GM21825 (cell line): ENCODE measurements around the gene SLC35G2.
A peak's percentile ranks its signal among the peaks of the same experiment; 100 is the strongest.
"Not testable (repeated sequence)": the region's sequence is repeated elsewhere in the genome, so short reads cannot be mapped to it uniquely, and the experiment has no call there.

Experiments
- ATAC-seq: cut with Tn5 transposase; IDR thresholded peaks from one replicate; pipeline ENCODE4 v1.9.1; 2021; ENCODE audit warnings: mild to moderate bottlenecking, moderate library complexity; ENCODE audit not compliant: unreplicated experiment

The SLC35G2 gene

GRCh38 chr3:136885357-136886213 is 66.7 kb downstream of the SLC35G2 start:
- ATAC-seq = peak; percentile 73

DNA sequence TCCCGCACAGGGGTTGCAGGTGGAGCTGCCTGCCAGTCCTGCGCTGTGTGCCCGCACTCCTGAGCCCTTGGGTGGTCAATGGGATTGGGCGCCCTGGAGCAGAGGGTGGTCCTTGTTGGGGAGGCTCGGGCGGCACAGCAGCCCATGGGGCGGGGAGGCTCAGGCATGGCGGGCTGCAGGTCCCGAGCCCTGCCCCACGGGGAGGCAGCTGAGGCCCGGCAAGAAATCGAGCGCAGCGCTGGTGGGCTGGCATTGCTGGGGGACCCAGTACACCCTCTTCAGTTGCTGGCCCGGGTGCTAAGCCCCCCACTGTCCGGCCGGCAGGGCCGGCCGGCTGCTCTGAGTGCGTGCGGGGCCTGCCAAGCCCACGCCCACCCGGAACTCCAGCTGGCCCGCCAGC is 71.0 kb downstream of the SLC35G2 start:
- ATAC-seq = no peak

- ATAC-seq = no peak
Observed at GRCh38 chr3:136891934-136892855, 73.3 kb downstream of the SLC35G2 start.

DNA sequence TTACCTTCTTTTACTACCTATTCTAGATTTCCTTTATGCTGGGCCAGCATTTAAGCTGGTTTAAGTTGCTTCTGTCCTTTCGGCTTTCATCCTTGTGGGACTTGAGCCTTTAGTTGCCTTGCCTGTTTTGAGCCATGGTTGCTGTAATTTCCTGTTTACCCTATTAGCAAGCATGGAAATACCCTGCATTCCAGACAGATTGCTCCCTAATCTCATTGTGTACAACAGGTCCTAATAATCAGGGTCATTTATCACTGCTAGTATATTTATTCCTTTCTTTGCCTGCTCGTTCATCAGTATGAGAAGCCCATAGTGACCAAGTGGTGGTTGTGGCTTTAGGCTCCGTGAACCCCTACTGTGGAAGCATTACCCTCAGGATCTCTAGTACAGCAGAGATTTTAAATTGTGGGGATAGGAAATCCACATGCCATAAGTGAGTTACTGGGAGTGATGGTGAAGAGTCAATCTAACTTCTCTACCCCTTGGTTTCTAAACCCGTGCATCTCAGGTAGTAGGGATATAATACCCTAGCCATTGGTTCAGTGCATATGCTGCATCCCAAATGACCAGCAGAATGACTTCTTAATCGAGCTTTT is 75.0 kb downstream of the SLC35G2 start:
- ATAC-seq = no peak

- not testable (repeated sequence) for ATAC-seq
Observed at GRCh38 chr3:136897171-136897570, 78.2 kb downstream of the SLC35G2 start.

DNA sequence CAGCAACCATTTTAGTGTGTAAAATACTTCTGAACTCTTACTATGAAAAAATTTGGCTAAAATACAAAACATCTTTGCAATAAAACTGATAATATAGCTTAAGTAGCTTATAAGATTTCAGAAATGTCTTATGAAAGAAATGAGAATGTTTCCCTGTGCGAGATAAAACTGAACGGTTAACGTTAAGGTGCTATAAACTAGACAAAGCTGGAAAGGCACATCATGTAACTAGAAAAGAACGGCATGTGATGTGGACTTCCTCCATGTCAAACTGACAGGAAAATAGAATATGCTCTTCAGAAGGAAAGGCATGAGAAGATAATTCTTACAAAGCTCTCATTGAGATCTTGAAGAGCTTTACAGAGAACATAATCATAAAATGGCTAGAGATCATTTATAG is 79.6 kb downstream of the SLC35G2 start:
- ATAC-seq = no peak

DNA sequence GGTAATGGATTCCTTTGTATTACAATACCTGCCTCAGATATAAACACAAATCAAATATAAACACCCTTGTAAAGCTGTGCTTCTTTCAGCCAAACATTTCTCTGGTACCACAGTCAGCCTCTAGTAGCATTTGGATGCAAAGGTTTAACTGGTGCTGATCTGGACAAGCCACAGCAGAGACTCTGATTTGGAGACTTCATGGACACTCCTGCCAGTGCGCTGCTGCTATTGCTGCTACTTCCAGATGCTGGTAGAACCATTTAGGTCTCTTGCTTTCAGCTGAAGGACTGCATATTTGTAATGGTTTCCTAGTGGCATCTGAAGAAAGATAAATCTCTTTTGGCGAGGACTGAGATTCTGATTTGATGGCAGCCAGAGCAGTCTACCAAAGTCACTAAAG is 80.0 kb downstream of the SLC35G2 start:
- ATAC-seq = no peak

DNA sequence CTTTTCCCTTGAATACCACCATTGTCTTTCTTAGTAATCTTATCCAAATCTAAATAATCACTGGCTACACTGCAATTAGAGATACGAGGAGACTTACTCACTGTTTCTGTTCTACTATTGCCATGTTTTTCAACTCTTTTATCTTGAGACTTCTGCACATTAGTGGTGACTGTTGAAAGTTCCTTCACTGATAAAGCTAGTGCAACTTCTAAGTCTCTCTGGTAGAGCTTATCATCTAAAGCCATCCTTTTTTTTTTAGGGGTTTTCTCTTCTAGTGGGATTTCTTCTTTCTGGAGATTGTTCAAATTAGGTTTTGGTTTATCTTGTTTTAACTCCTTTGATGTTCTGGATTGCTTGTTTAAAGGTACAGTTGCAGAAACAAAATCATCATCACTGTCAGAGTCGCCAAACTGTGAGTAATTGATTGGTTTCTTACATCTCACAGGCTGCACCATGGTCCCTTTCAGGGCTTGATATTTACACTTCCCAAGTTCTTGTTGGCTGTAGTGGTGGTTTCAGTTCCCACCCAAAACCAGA is 80.8 kb downstream of the SLC35G2 start:
- ATAC-seq = no peak

- ATAC-seq = not testable (repeated sequence)
Observed at GRCh38 chr3:136900694-136901093, 81.8 kb downstream of the SLC35G2 start.

- no peak for ATAC-seq
Observed at GRCh38 chr3:136901391-136901790, 82.5 kb downstream of the SLC35G2 start.

DNA sequence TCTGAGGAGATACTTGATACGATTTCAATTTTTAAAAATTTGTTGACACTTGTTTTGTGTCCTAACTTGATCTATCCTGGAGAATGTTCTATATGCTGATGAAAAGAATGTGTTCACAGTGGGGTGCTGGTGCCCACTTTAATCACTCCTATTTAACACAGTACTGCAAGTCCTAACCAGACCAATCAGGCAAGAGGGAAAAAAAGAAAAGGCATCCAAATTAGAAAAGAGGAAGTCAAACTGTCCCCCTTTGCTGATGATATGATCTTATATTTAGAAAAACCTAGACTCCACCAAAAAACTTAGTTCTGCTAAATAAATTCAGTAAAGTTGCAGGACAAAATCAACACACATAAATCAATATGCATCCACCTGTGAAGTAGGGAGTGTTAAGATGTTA is 83.6 kb downstream of the SLC35G2 start:
- ATAC-seq = not testable (repeated sequence)

- ATAC-seq = no peak
Observed at GRCh38 chr3:136903899-136904298, 85.0 kb downstream of the SLC35G2 start.

GRCh38 chr3:136904746-136905145 is 85.8 kb downstream of the SLC35G2 start:
- ATAC-seq = no peak
